A549 treated with GW870086 at 1 μM for 4 hours (cell line): Measurements from ENCODE around the gene ZNF614. TPM values are rescaled to one million over a fixed set of nuclear protein-coding genes. Genes with fewer than 3 reads are reported as not detected.

ENCODE experiments used
- total RNA-seq: library from RNA; stranded (reverse); fragments of 200-300 nt; extraction: Qiagen RNA extraction; gene quantifications from 5 replicates; pipeline ENCODE4 v1.2.3, GENCODE V29; 2022; ENCODE audit warnings: low read depth

Gene ZNF614
- 2.2 to 3.6 TPM (median 3.4 TPM) in 5 replicates for total RNA-seq

GRCh38 chr19:52028027-52028779 is at the start of gene ZNF614:
Gene ZNF614 (minus strand): TSS chr19:52028379. CDS start chr19:52025745, 2,634 bp downstream.

GRCh38 chr19:52048555-52049501 is 20.6 kb upstream of the ZNF614 start, which contains the start of gene ZNF432:
Gene ZNF432 (minus strand): TSS chr19:52048838. CDS start chr19:52046868, 1,970 bp downstream.

GRCh38 chr19:52007806-52008557 is 20.2 kb downstream of the ZNF614 start, which contains the start of gene ZNF615:
Gene ZNF615 (minus strand): TSS chr19:52008211. CDS start chr19:52003711, 4,500 bp downstream.

GRCh38 chr19:51986309-51987291 is 41.6 kb downstream of the ZNF614 start, which contains the start of gene ZNF350:
Gene ZNF350 (minus strand): TSS chr19:51986840. CDS start chr19:51974360, 12,480 bp downstream.

Other genes with a start within 250 kb of the ZNF614 start
- gene FPR3, start 233.2 kb downstream of the ZNF614 start, total RNA-seq: not detected in 5 replicates
- gene ZNF577, start 140.4 kb downstream of the ZNF614 start, total RNA-seq: 0.10 TPM in 1 of 5 replicates, not detected in the others
- 0.11 to 0.41 TPM (median 0.22 TPM) in 5 replicates for gene ZNF649, start 123.4 kb downstream of the ZNF614 start, total RNA-seq
- gene ZNF613, start 100.9 kb downstream of the ZNF614 start, total RNA-seq: 0.72 to 1.4 TPM (median 1.3 TPM) in 5 replicates
- 3.3 to 8.7 TPM (median 4.5 TPM) in 5 replicates for gene ZNF350, start 41.5 kb downstream of the ZNF614 start, total RNA-seq
- gene ZNF615, start 20.2 kb downstream of the ZNF614 start, total RNA-seq: 2.8 to 5.0 TPM (median 3.9 TPM) in 5 replicates
- gene ZNF432, start 20.5 kb upstream of the ZNF614 start, total RNA-seq: 1.4 to 2.1 TPM (median 1.8 TPM) in 5 replicates
- gene ZNF841, start 67.4 kb upstream of the ZNF614 start, total RNA-seq: 1.0 to 3.0 TPM (median 2.2 TPM) in 5 replicates
- gene ZNF616, start 111.6 kb upstream of the ZNF614 start, total RNA-seq: 0.52 to 1.8 TPM (median 0.96 TPM) in 5 replicates
- gene ZNF836, start 143.2 kb upstream of the ZNF614 start, total RNA-seq: 0.21 to 2.5 TPM (median 0.82 TPM) in 5 replicates
- 183 to 309 TPM (median 305 TPM) in 5 replicates for gene PPP2R1A, start 161.7 kb upstream of the ZNF614 start, total RNA-seq
- gene ZNF766, start 241.2 kb upstream of the ZNF614 start, total RNA-seq: 6.3 to 10.6 TPM (median 9.1 TPM) in 5 replicates